DMS153 treated with DMSO at 0.1 percent for 48 hours (cell line): ENCODE results near the gene ARMCX2.
"Not testable (repeated sequence)": the region's sequence is repeated elsewhere in the genome, so short reads cannot be mapped to it uniquely, and the experiment has no call there.

Experiments
- DNase-seq: peaks from one replicate; lab custom pipeline; 2025; ENCODE audit not compliant: unreplicated experiment; lab: John Stamatoyannopoulos, UW

Gene ARMCX2

DNA sequence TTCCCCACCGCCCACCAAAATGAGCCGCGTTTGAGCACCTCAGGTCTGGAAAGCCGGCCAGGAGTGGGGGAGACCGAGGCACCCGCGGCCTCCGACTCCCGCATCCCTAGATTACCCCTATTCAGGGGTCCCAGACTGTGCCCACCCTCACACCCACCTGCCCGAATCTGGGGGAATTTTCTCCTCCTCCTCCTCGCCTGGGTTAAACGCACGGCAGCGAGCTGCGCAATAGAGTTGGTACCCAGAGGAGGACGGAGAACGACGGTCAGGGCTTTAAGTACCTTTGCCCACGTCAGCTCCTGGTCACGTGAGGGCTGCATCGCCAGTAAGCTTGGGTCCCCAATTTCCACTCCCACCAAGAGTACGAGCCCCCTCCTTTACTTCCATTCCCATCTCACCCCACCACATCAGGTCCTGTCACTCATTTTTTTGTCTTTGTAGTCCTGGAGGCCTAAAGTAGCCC, at the start of gene ARMCX2:
Gene ARMCX2 (minus strand): TSS at position 250 of the 463 bp plus-strand sequence. CDS start 2,262 bp downstream, outside the sequence.
- DNase-seq, result peak; percentile 6

DNA sequence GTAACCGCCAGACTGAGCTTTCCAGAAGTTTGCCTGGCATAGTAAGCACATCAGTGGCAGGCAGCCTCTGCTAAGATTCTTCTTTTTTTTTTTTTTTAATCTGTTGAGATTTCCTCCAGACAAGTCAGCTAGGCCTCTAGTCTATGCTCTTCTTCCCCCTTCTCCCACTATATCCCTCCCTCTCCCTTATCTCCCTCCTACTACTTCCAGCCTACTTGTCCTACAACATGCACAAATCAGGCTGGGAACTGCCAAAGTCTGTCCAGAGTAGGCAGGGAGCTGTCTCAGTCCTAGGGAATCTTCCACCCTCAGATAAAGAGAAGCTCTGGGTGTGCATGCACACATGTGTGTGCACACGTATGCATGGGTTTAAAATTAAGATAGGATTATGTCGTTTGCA, 49.7 kb upstream of the ARMCX2 start:
- no peak for DNase-seq

DNA sequence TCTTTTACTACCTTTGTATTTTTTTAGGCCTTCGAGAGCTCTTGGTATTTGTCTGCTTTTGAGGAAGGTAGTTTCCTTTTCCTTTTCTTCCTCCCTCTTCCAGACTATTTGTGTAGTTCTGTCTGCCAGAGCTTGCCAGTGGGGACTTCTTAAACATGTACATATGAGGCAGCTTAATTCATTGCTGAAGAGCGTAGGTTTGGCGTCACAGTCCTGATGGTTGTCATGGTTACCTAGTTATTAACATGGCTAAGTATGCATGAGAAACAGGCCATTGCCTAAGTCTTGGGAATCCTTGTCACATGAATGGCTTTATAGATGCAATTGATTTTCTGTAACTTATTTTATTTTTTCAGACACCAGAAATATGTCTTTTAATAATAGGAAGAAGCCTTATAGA, 48.5 kb upstream of the ARMCX2 start:
- DNase-seq, result no peak

DNA sequence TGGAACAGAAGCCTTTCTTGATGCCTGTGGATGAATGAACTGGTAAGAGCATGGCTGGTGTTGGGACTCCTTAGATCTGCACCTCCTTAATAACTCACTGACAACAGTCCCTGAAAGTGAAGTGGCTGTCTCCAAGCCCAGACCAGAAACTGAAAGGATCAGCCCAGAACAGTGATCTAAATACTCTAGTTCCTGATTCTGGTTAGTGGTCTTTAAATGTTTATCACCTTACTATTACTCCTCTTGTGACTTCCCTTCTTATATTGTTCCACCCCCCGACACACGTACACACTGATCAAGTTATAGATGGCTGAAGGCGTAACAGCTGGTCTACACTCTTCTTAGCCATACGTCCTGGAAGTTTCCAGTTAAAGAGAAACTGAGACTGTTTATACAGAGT, 33.8 kb upstream of the ARMCX2 start:
- no peak for DNase-seq

DNA sequence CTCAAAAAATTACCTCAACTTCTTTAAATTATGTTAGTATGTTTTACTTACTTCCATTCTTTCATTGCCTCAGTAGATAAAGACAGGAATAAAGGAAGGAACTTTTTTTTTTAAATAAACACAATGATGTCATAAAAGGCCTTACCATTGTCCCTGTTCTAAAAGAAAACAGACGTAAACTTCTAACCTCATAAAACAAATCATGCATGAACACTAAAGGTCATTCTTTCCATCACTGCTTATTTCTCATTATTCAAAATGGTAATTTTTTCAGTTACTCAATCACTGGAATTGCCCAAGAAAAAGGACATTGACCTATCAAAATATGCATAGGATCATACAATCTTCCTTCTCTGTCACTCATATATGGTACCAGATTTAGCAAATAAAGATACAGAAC, 32.2 kb upstream of the ARMCX2 start:
- no peak for DNase-seq

DNA sequence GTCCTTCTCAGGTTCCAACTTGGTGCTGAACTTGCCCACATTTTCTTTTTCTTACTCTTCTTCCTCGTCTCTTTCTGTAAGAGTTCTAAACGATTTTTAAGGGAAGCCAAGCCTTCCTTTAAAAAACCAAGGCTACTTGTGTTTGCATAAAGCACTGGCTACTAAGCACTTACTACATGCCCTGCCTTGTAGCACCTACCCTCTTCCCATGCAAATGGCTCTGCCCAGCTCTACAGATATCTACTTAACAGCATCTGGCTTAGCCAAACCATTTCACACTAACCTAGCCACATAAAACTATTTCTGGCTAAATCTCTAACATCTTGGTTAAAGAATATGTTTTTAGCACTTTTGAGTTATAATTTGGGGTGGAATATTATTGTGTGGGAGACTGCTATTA, 26.9 kb upstream of the ARMCX2 start:
- DNase-seq, result no peak

DNA sequence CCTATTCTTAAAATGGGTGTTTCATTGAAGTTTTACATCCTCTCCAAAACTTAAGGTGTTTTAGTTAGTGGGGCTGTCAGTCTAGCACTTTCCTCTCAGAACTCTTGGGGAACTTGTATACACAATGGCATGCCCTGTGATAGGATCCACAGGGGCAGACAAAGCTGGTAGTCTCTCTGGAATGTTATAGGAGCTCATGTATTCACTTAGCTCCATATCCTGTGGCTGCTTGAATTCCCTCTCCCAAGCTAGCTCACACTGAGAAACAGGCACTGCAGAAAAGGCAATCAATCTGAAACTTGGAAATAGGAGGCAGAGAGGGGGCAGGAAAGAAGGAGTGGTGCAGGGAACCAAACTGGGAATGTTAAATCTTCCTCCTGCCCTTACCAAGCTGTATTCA, 26.3 kb upstream of the ARMCX2 start:
- DNase-seq, result no peak

DNA sequence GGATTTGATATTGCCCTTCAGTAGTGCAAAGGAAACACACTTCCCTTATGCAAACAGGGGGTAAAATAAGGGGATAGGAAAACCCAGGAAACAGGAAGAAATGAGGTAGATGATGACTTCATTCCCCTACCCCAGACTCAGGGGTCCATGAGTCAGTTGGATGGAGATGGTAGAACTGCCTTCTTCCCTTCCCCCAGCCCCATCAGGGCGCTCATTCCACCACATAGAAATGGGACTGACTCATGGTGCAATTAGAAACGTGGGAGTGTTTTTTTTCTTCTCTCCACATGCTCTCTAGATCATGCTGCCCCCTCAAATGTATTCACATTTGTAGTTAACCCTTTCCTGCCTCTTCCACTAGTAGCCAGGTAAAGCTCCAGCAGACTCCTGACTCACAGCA, 23.1 kb upstream of the ARMCX2 start:
- no peak for DNase-seq

DNA sequence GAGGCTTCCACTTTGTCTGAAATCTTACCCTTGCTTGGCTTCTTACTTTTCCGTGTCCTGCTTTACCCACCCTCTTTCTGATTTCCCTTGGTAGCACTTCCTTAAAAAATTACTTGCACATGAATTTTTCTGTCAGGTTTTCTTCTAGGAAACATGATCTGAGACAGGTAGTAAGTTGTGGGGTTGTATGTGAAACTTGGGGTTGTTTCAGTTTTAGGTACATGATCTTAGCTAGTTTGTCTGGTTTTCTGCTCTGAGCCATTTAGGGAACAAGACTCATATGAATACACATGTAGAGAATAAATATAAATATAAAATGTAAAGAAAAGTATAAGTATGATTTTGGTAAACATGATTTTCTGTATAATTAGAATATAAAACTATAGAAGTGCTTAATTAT, 17.4 kb upstream of the ARMCX2 start:
- DNase-seq, result no peak

DNA sequence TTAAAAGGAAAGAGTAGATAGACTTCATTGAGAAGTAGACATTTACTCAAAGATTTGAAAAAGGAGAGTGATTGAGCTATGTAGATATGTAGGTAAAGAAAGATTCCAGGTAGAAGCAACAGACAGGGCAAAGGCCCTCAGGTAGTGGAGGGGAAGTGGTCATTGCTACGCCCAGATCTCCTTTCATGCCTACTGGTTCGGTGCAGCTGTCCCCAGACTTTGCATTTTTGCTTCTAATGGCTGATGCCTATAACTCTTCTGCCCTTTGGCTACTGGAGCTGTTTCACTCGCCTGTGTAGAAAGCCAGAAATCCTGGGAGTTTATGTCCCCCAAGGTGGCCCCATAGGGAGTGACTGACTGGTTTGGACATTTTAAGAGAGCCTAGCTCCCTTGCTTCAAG, 16.9 kb upstream of the ARMCX2 start:
- DNase-seq, result no peak

DNA sequence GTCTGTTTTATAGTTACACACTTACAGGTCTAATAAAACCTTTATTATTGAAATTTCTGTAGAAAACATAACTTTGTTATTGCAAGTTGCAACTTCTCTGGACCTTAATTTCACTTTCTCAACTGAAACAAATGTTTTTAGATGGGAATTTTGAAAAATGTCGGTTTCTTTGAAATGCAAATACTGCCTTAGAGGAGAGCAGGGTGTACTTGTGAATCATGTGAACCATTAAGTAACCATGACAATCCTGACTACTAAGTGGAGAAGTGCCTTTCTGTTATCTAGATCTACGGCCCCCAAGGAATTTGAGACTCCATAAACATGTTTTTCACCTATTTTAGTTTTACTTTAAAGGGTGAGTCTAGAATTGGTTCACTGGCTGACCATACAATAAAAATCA, 8.5 kb upstream of the ARMCX2 start:
- no peak for DNase-seq

DNA sequence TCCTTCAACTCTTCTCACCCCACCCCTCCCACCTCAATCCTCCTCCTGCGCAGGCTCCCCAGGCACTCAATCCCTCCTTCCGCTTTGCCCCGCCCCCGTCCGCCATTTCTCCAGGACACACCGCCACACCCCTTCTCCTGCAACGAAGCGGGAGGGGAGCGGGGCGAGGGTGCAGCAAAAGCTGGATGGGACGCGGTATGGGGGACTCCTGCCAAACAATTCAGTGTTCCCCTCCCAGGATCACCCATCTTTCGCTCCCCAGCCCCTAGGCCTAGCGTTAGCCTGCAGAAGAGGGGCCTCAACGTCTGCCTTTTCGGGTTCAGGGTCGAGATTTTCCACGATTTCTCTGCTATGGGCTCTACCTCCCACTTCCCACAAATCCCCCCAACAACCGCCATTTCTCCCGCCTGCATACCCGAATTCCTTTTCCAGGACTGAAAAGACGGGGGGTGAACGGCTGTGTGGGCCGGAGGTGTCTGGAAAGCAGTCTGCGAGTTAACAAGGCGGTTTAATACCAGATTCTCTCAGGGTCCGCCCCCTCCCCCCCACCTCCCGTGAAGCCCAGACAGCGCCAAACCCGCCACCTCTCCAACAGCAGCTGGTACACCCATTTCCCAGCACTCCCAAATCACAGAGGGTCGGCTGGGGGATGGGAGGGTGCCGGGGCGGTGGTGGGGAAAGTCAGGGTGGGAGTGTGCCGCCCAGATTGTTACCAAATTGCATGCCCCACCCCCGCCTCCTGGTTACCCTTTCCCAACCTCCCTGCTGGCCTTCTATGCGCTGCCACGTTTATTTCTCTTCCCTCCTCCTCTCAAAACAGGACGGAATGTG, 774 bp downstream of the ARMCX2 start:
- DNase-seq, result peak; percentile 10

DNA sequence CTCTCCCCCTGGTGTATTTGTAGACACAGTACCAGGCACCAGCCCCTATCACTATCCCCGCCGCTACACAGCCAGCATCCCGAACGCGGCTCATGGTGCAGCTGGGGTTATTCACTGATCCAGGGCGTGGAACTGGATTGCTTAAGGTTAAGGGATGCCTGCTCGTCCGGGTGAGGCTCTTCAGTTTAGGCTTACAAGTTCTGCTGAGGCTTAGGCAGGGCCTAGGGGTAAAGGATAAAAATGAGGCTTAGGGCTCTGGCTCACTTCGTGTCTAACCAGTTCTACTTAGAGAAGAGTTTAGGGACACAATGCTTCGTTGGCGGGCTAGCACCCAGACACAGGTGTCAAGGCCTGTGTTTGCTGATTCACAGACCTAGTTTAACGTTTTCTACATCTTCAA, 2.2 kb downstream of the ARMCX2 start:
- no peak for DNase-seq

DNA sequence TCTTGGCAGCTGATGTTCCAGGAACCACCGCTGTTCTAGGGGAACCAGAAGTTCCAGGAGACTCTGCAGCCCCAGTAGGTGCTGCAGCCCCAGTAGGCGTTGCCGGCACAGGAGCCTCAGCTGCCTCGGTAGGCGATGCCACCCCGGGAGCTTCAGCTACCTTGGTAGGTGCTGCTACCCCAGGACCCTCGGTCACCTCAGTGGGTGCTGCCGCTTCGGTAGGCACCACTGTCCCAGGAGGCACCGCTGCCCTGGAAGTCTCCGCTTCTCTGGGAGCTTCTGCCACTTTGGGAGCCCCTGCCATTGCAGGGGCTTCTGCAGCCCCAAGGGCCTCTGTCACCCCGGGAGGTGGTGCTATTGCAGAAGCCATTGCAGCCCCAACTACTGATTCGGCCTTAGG, 2.8 kb downstream of the ARMCX2 start:
- DNase-seq, result no peak

DNA sequence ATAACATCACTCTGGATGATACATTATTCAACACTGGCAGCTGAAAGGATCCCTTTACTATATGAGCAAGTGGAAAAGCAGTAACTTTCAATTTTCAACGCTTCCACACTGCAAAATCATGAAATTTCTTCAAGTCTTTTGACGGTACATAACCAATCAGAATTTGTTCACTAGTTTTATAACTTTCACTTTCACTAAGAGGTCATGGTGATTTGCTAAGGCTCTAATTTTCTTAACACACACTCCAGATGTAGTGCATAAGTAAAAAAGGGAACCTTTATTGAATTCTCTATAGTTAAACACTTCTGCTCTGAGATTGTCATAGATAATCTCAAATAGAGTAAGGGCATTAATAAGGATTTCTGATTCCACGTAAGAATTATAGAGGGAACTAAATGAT, 4.1 kb downstream of the ARMCX2 start:
- DNase-seq, result no peak

DNA sequence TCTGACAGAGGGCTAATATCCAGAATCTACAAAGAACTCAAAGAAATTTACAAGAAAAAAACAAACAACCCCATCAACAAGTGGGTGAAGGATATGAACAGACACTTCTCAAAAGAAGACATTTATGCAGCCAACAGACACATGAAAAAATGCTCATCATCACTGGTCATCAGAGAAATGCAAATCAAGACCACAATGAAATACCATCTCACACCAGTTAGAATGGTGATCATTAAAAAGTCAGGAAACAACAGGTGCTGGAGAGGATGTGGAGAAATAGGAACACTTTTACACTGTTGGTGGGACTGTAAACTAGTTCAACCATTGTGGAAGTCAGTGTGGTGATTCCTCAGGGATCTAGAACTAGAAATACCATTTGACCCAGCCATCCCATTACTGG, 11.9 kb downstream of the ARMCX2 start:
- not testable (repeated sequence) for DNase-seq

DNA sequence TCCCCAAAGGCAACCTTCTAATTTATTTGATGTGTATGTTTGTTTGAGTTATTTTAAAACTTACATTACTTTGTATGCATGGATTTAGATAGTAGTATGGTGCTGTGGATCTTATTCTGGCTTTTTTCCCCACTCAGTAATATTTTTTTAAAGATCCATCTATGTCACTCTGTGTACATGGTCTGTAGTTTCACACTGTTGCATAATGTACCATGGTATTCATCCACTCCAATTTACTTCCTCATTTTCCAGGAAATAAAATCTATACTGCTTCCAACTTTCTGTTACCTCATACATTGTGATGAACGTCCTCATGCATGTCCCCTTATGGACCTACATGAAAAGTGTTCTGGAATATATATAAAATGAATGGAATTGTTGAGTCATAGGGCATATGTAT, 17.6 kb downstream of the ARMCX2 start:
- DNase-seq, result no peak

DNA sequence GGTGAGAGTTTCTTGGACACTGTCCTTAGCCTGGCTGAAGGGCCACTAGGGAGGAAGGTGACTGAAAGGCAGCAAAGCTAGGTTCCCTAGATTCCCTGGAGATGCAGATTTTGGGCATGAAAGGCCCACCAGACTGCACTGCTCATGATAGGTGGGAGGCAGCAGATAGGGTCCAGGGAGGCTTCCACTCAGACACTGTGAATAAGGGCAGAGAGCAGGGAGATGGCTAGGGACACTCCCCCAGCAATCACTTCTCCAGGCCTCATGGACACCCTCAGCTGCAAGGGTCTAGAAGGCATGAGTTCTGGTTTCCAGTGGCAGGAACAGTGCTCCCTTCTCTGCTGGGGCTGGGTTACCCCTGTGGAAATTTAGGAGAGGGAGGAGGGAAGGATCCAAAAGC, 20.1 kb downstream of the ARMCX2 start:
- DNase-seq, result no peak

DNA sequence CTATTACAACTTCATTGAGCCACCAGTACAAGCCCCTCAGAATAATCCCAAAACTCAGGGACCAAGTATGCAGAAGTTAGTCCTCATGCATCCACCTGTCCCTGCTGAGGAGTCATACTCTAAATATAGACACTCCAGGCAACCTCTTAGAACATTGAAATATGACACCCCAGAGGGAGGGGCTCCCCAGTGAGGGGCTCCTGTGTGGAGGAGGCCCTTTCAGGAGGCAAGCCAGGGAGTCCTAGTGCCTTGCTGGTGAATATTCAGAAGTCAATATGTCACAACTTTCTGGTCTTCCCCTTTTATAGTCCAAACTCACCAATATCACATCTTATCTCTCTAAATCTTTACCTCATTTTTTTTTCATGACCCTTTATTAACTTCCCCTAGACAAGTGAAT, 40.3 kb downstream of the ARMCX2 start:
- DNase-seq, result no peak

DNA sequence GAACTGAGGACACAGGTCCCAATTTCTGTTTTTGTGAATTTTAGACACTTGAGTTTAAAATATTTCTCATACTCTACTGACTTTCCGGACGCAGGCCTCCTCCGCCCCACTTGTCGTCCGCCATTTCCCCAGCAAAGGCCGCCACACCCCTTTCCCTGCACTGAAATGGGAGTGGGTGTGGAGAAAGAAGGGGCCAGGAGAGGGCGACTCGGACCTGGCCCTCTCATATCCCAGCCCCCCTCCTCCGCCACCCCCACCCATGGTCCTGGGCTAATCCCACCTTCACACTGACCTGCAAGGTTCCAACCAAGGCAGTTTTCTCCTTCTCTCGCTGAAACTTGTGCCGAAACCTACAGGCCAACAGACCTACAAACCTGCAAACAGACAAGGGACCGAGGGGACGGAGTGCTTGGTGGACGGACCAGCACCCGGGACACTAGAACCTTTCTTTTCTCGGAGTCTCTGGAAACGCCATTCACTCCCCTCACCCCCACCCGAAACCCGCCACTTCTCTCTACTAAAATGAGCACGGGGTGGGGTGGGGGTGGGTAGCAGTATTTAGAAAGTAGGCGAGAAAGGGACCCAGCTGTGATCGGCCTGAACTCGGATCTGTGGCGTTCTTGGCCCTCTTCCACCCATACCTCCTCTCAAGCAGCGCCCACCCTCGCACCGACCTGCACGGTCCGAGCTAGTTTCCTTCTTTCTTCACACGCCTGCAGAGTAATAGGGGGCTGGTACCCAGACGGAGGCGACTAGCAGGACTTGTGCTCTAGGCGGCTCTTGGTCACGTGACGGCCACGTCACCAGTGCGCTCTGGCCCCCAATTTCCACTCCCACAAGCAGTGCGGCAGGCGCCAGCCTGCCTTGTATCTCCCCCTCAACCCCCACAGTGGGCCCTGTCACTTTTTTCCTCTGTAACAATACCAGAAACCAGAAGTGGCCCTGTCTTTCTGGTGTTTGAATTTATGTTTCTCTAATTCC, 42.1 kb downstream of the ARMCX2 start, which contains the start of gene ARMCX6:
Gene ARMCX6 (minus strand): TSS at position 790 of the 981 bp plus-strand sequence. CDS start 1,380 bp downstream, outside the sequence.
- peak; percentile 23 for DNase-seq

DNA sequence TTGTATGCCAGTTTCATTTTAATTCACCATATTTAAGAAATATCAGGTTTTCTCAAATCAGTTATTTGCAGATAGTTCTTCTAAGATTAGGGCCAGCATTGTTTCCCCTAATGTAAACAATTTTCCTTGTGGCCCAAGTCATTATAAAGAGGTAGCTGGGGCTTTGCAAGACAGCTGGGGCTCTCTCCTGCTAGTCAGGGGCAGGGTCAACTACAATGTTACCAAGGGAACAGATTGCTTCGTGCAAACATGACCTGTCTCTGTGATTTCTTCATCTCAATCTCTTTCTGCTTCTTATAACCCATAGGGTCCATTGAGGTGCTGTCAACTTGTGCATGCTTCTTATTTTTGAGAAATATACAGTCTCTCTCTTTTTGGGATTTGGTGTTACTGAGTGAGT, 53.9 kb downstream of the ARMCX2 start:
- no peak for DNase-seq
